Endothelial cell of hepatic sinusoid (primary cell): Measurements from ENCODE around the gene TSACC.
"Not testable (repeated sequence)": the region's sequence is repeated elsewhere in the genome, so short reads cannot be mapped to it uniquely, and the experiment has no call there.

Experiments
- in situ Hi-C: cut with HindIII; loops from 2 replicates; pipeline ENCODE4 v1.10.0; 2017; ENCODE audit warnings: low sequenced_read_pairs

TSACC gene

GRCh38 chr1:156338180-156338976, at the start of gene TSACC, which contains the start of gene CCT3:
TSACC (plus strand) TSS chr1:156338526; CDS start chr1:156339758, 1,232 bp downstream.
CCT3 (minus strand) TSS chr1:156338292; CDS start chr1:156338184, 108 bp downstream.
- in situ Hi-C loops, result no loop called here

DNA sequence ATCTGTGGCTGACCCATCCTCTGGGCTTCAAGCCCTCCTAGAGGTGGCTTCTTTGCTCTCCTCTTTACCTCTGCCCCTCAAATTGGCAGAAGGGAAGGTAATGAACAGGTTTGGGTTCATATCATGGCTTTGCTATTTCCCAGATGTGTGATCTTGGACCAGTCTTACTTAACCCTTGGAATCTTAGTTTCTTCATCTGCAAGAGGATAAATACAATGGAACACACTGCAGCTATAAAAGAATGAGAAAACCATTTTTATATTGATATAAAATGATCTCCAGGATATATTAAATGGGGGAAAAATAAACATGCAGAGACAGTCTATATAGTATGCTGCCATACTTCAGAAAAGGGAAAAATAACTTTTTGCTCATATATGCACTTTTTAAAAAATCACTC, 48.5 kb upstream of the TSACC start:
- in situ Hi-C loops, result no loop called here

DNA sequence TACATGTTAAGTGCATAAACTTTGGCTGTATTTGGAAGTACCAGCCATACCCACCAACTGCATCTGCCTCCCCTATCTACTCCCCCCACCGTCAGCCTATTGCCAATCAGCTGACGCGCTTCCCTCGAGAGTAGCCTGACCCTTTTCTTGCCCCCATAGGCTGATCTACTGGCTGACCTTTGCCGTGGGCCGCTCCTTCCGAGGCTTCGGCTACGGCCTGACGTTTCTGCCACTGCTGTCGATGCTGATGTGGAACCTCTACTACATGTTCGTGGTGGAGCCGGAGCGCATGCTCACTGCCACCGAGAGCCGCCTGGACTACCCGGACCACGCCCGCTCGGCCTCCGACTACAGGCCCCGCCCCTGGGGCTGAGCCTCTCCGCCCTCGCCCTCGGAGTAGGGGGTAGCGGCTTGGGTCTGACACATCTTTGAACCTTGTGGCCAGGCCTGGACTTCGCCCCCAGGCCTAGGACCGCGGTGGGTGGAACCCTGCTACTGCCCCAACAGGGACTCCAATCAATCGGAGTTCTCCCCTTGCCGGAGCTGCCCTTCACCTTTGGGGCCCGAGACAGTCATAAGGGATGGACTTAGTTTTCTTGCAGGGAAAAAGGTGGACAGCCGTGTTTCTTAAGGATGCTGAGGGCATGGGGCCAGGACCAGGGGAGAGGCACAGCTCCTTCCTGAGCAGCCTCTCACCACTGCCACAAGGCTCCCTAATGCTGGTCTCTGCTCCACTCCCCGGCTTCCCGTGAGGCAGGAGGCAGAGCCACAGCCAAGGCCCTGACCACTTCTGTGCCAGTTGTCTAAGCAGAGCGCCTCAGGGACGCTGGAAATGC, 46.9 kb upstream of the TSACC start:
- in situ Hi-C loops, result no loop called here

GRCh38 chr1:156293098-156293434, 45.3 kb upstream of the TSACC start:
- in situ Hi-C loops, result no loop called here

- in situ Hi-C loops, result no loop called here
Measured at GRCh38 chr1:156293895-156294294, 44.4 kb upstream of the TSACC start.

DNA sequence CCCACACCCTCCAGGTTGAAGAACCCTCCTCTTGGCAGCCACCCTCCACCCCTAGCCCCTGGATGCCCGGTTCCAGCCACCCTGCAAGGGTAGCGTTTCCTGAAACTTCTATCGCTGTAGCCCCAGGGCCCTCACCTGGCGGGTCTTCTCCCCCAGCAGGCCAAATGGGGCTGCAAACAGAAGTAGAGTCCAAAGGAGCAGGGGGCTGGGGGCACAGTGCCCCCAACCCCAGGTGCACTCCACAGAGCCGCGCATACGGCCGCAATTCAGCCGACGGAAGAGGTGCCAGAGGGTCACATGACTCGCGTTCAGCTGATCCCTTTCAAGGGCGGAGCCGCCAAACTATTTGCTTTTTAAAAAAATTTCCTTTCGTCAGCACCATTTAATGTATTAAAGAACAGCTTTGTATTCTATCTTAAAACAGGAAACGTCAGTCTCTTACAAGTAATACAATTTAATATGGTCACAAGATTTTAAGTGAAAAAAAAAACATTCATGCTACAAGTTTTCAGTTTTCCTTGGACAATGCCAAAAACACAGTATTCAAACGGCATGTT, 42.9 kb upstream of the TSACC start, which contains the start of gene GLMP:
GLMP (minus strand) TSS at position 289 of the 557 bp plus-strand sequence; CDS start at position 255, 34 bp downstream.
- in situ Hi-C loops, result no loop called here

- in situ Hi-C loops, result no loop called here
Measured at GRCh38 chr1:156298852-156299357, 39.4 kb upstream of the TSACC start, which contains the start of gene VHLL. VHLL (minus strand) TSS chr1:156299307; CDS start chr1:156299189, 118 bp downstream.

DNA sequence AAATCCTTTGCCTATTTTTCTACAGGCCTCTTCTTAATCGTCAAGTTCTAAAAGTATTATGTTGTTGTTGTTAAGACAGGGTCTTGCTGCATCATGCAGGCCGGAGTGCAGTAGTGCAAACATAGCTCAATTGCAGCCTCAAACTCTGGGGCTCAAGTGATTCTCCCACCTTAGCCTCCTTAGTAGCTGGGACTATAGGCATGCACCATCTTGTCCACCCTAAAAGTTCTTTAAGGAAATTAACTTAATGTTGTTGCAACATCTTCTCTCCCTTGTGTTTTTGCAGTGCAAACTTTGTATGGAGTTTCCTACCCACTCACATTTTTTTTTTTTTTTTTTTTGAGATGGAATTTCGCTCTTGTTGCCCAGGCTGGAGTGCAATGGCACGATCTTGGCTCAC, 35.1 kb upstream of the TSACC start:
- in situ Hi-C loops, result no loop called here

GRCh38 chr1:156305215-156305614, 33.1 kb upstream of the TSACC start:
- in situ Hi-C loops, result no loop called here

GRCh38 chr1:156308078-156308477, 30.2 kb upstream of the TSACC start:
- in situ Hi-C loops, result no loop called here

- in situ Hi-C loops, result loop anchor here (5.0 kb wide), 1 partner anchor 174 kb away; no protein-coding TSS in a partner anchor
Measured at GRCh38 chr1:156310962-156311361, 27.4 kb upstream of the TSACC start.

GRCh38 chr1:156316909-156317308, 21.4 kb upstream of the TSACC start:
- in situ Hi-C loops, result no loop called here

DNA sequence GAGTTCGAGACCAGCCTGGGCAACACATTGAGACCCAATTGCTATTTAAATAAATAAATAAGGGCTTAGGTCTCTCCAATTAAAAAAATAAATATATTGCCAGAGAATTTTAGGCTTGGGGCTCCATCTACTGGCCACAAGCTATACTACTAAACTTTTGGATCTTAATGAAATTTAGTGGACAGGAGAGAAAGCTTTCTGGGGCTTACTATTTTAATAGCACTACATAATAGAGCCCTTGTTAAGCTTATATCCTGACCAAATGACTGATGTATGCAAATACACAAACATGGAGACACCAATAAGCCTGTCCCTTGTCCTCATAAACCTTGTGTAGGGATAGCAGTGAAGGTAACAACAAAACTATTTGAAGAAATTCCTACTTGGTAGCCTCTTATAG, 18.7 kb upstream of the TSACC start:
- in situ Hi-C loops, result no loop called here

- in situ Hi-C loops, result no loop called here
Measured at GRCh38 chr1:156320560-156320959, 17.8 kb upstream of the TSACC start.

- in situ Hi-C loops, result not testable (repeated sequence)
Measured at GRCh38 chr1:156323179-156323578, 15.1 kb upstream of the TSACC start.

- in situ Hi-C loops, result no loop called here
Measured at GRCh38 chr1:156336242-156336641, 2.1 kb upstream of the TSACC start.

GRCh38 chr1:156337052-156337887, 1.1 kb upstream of the TSACC start:
- in situ Hi-C loops, result no loop called here

GRCh38 chr1:156337888-156338179, 492 bp upstream of the TSACC start:
- in situ Hi-C loops, result no loop called here

DNA sequence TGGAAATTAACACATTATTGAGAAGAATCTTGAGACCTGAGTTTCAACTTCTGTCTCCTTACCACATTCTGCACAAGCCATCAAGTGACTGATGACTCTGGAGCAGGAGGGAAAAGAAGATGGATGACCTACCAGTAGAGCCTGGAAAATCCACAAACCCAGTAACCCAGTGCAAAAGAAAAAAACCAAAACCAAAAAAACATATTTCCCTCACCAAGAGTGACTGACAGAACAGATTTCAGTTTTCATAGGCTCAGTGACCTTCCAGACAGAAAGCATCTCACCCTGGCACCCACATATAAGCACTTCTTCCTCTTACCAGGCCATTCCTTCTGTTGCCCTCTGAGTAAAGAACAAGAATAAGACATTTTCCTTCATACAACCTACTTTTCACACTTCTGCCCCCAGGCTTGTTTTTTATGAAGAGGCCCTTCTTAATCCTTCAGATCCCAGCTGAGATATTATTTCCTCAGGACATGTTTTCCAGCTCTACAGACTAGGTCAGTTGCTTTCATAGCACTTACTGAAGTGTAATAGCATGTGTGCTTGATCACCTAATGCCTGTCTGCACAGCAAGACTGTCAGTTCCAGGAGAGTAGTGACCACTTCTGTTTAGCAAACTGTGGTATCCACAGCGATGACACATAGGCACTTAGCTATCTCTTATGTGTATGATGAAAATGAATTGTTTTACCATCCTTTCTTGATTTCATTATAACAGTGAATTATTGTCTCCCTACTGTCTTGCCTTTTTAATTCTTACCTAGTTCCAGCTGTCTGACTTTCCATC, 4.0 kb downstream of the TSACC start:
- in situ Hi-C loops, result no loop called here

GRCh38 chr1:156344409-156344808, 6.1 kb downstream of the TSACC start:
- in situ Hi-C loops, result no loop called here
